CD4-positive, alpha-beta T cell treated with Interleukin-1 beta for 1 hour (primary cell): ENCODE measurements around the gene GNAI3.

Experiments
- DNase-seq, 2 donors: peaks; one replicate each; pipeline ENCODE4 v3.0.0-alpha.2; 2020 to 2022

GNAI3 gene

GRCh38 chr1:109625176-109625575 is 76.8 kb downstream of the GNAI3 start:
- no peak for DNase-seq

- no peak for DNase-seq
Observed at GRCh38 chr1:109625601-109626560, 77.5 kb downstream of the GNAI3 start.

- no peak for DNase-seq
Observed at GRCh38 chr1:109626682-109627408, 78.4 kb downstream of the GNAI3 start.

DNA sequence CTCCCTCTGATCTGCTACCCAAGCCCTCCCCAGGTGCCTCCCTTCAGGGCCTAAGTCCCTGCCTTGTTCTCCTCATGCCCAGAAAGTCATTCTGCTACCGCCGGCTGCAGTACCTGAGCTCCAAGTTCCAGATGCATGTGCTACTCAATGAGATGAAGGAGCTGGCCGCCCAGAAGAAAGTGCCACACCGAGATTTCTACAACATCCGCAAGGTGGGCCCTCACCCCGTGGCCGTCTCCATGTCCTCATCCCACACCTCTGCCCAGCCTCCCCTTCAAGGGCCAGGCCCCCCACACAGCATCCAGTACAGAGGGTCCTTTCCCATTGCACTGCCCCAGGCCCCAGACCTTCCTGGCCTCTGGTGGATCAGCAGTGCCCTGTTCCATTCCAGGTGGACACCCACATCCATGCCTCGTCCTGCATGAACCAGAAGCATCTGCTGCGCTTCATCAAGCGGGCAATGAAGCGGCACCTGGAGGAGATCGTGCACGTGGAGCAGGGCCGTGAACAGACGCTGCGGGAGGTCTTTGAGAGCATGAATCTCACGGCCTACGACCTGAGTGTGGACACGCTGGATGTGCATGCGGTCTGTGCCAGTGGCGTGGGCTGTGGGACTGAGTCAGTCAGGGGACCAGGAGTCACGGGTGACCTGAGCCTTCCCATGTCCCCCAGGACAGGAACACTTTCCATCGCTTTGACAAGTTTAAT is 79.4 kb downstream of the GNAI3 start:
- no peak for DNase-seq

- DNase-seq: no peak
Observed at GRCh38 chr1:109628540-109629321, 80.3 kb downstream of the GNAI3 start.

DNA sequence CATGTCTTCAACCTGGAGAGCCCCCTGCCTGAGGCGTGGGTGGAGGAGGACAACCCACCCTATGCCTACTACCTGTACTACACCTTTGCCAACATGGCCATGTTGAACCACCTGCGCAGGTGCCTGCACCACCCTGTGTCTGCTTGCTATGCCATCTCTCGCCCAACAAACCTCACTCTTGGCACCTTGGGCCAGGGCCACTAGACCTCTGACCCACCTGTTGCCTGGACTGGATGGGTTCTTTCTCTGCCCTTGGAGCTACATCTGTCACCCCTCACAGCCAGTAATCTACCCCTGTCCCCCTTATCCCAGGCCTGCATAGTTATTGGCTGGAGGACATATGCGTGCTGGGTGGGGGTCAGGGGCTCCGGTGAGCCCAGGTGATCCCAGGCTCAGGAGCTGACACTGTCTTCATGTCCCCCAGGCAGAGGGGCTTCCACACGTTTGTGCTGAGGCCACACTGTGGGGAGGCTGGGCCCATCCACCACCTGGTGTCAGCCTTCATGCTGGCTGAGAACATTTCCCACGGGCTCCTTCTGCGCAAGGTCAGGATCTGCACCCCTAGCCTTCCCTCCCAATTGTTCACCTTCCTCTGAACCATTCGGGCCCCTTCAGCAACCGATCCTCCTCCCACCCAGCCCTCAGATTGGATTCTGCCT is 81.1 kb downstream of the GNAI3 start:
- DNase-seq: no peak

- peak in 1 of 2 donors; percentile 42 for DNase-seq
Observed at GRCh38 chr1:109630081-109630897, 81.9 kb downstream of the GNAI3 start.

- no peak for DNase-seq
Observed at GRCh38 chr1:109630898-109631512, 82.6 kb downstream of the GNAI3 start.

- DNase-seq: no peak
Observed at GRCh38 chr1:109631513-109632505, 83.4 kb downstream of the GNAI3 start.

DNA sequence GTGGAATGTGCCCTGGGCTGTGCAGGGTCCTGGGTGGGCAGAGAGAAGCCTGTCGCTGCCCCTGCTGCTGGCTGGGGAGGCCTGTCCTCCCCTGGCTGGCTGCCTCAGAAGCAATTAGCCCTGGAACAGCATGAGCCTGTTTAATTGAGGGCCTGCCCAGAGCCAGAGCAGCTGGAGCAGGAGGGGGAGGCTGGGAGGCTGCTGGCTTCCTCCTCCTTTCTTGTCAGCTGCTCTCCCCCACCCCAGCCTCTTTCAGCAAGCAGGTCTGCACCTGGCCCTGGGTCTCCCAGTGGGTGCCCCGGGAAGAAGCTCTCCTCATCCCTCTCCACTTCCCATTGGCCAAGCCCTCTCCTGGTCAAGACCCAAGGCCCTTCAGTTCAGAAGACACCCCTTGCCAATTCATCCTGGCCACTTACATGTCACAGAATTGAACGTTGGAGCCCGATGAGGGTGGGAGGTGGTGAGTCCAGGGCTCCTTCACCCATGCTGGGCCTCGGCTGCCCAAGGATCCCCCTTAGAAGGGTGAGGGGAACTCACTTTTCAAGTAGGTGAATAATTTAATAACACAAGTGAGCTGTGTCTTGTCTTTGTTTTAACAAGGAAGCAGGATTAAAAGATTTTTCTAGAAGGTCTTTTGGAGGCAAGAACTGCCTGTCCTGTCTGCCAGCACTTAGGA is 84.4 kb downstream of the GNAI3 start:
- DNase-seq: no peak

DNA sequence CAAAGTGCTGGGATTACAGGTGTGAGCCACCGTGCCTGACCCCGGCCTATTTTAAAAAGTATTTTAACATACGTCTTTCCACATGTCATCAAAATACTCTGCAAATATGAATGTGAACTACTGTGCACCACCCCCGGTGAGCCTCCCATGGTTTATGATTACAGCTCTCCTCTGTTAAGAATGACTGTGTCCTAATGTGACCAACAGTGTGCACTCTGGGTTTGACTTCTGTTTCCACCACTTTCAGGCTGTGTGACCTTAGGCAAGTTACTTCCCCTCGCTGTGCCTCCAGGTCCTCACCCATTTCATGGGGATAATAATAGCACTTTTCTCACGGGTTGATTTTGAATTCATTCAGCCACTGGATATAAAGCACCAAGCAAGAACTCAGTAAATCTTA is 85.9 kb downstream of the GNAI3 start:
- no peak for DNase-seq

- DNase-seq: no peak
Observed at GRCh38 chr1:109634771-109635750, 86.6 kb downstream of the GNAI3 start.

GRCh38 chr1:109635862-109636200 is 87.4 kb downstream of the GNAI3 start:
- no peak for DNase-seq

- no peak for DNase-seq
Observed at GRCh38 chr1:109636201-109636952, 88.0 kb downstream of the GNAI3 start.

- DNase-seq: no peak
Observed at GRCh38 chr1:109637446-109637845, 89.0 kb downstream of the GNAI3 start.

DNA sequence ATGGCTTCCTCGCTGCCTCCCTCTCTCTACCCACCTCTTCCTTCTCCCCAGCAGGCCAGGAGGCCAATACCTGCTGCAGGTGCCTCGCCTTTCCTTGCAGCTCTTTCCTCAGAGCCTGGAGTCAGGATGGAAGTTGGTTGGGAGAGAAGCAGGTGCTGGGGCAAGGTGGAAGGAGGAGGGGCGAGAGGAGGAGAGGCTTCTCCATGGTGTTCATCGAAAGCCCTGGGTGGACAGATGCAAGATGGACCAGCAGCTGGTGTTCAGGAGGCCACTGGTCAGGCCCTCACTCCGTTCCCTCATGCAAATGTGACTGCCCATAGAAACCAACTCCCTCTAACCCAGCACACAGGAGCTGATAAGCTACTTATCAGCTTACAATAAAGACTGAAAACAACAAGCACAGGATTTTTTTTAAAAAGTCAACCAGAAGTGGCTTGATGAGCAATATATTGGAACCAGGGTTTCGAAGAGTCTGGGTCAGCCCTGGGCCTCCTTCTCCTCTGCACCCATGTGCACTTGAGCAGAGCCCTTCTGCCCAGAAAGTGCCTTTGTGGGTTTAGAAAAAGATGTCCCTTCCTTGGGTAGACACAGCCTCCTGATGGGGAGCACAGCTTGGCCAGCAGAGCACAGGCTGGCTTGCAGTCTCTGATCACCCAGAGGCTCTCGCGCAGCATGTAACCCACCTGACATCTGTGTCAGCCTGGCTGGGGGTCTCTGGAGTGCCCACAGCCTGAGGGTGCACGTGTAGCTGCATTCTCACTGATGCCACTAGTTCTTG is 90.8 kb downstream of the GNAI3 start:
- DNase-seq: no peak
